ENCODE measurements around the gene GALM.

GALM gene

DNA sequence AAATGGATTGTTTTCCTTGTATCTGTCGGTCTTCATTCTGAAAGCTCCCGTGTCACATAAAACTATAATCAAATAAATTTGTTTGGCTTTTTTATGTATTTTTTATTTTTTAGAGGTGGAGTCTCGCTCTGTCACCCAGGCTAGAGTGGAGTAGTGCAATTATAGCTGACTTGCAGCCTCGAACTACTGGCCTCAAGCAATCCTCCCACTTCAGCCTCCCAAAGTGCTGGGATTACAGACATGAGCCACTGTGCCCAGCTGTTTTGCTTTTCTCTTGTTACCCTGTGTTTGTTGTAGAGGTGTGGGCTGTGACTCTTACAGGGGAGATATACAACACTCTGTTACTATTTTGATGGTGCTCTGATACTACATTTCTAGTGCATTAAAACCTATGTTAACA, 2.2 kb downstream of the GALM start:
- POLR2A ChIA-PET: no interaction called here
- CTCF ChIA-PET: no interaction called here

DNA sequence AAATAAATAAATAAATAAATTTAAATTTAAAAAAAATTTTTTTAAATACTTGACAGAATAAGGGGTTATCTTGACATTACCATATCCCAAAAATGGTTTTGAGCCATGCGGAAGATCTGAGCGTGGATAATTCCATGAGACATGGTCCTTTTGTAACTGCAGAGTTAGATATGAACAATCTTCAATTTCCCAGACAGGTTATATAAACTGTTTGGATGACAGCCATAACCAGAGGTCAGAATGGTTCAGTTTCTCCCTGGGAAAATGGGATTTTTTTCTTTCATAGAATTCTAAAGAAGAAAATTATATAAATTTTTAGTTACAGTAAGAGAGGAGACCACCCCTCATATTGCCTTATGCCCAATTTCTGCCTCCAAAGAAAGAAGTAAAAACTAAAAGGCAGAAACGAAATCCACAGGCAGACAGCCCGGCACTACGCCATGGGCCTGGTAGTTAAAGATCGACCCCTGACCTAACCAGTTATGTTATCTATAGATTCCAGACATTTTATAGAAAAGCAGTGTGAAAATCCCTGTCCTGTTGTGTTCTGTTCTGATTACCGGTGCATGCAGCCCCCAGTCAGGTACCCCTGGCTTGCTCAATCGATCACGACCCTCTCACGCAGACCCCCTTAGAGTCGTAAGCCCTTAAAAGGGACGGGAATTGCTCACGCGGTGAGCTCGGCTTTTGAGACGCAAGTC, 3.0 kb downstream of the GALM start:
- no peaks in the 10 kb centered on the region for H3K9me3 ChIP-seq (ENCODE audit: control insufficient read depth, insufficient read depth, low read depth, low read length)
- no peak overlapping the region for H3K4me3 ChIP-seq (ENCODE audit: low read depth, low read length)
- no peaks in the 10 kb centered on the region for H3K4me1 ChIP-seq (ENCODE audit: control insufficient read depth, insufficient read depth, low read length)
- POLR2A ChIA-PET: interaction anchor here (0.7 kb wide), 1 partner anchor 354 kb away, joined by 4 read pairs; no protein-coding TSS in a partner anchor
- peaks cover 0 to 3% of the 10 kb centered on the region in 2 experiments; a peak in 1 of 3 replicates for H3K36me3 ChIP-seq (ENCODE audit: control insufficient read depth in 2 of 2, insufficient read depth in 1 of 2, low read length in 2 of 2)
- CTCF ChIA-PET: interaction anchor here (0.5 kb wide), 1 partner anchor 23 kb away, joined by 3 read pairs; no protein-coding TSS in a partner anchor
- H3K27ac ChIP-seq (ENCODE audit: extremely low read depth, low read depth, low read length): no peak overlapping the region
- no peak for TF ChIP-seq ZBTB48 (tag by site-specific recombination; IDR thresholded peaks at IDR 0.05)
- TF ChIP-seq ZNF555 (tag by site-specific recombination; conservative IDR thresholded peaks at IDR 0.05): no peak
- no peak for TF ChIP-seq ZNF175 (tag by site-specific recombination; IDR thresholded peaks at IDR 0.05)
- TF ChIP-seq ZNF10 (tag by site-specific recombination; IDR thresholded peaks at IDR 0.05): no peak
- TF ChIP-seq ZNF837 (tag by site-specific recombination; IDR thresholded peaks at IDR 0.05): no peak
- TF ChIP-seq ZFP69B (tag by site-specific recombination; IDR thresholded peaks at IDR 0.05): no peak
- TF ChIP-seq ZNF658 (tag by site-specific recombination; IDR thresholded peaks at IDR 0.05): no peak

More for the DNA sequence above, 2.2 kb downstream of the GALM start:
- Histone ChIP-seq H3K36me3 (ENCODE audit: control insufficient read depth in 2 of 2, insufficient read depth in 1 of 2, low read length in 2 of 2) (peaks cover 0 to 3% of the 10 kb centered on the region in 2 experiments; a peak in 1 of 3 replicates), H3K4me1 (ENCODE audit: control insufficient read depth, insufficient read depth, low read length) (no peaks in the 10 kb centered on the region), H3K9me3 (ENCODE audit: control insufficient read depth, insufficient read depth, low read depth, low read length) (no peaks in the 10 kb centered on the region), H3K27ac (ENCODE audit: extremely low read depth, low read depth, low read length) (no peak overlapping the region), H3K4me3 (ENCODE audit: low read depth, low read length) (no peak overlapping the region)
- TF ChIP-seq ZNF423 (tag by site-specific recombination; IDR thresholded peaks at IDR 0.05): no peak
- TF ChIP-seq MEIS1 (CRISPR knock-in tag; IDR thresholded peaks at IDR 0.05; ENCODE audit: borderline replicate concordance): no peak
- no peak for TF ChIP-seq SCRT1 (tag by site-specific recombination; IDR thresholded peaks at IDR 0.05; ENCODE audit: borderline replicate concordance)
- TF ChIP-seq ZNF555 (tag by site-specific recombination; conservative IDR thresholded peaks at IDR 0.05): no peak
- TF ChIP-seq HOXA7 (CRISPR knock-in tag; IDR thresholded peaks at IDR 0.05; ENCODE audit: borderline replicate concordance): no peak
- no peak for TF ChIP-seq ZNF10 (tag by site-specific recombination; IDR thresholded peaks at IDR 0.05)
- TF ChIP-seq ZNF558 (tag by site-specific recombination; IDR thresholded peaks at IDR 0.05): no peak

DNA sequence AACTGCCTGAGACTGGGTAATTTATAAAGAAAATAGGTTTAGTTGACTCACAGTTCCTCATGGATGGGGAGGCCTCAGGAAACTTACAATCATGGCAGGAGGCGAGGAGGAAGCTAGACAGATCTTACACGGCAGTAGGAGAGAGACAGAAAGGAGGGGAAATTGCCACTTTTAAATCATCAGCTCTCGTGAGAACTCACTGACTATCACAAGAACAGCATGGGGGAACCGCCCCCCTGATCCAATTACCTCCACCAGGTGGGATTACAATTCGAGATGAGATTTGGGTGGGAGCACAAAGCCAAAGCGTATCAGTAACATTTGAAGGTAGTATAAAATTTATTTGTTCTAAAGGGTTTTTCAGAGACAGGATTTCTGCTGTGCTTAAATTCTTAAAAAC, 5.4 kb downstream of the GALM start:
- Histone ChIP-seq H3K9me3 (ENCODE audit: control insufficient read depth, insufficient read depth, low read depth, low read length) (no peaks in the 10 kb centered on the region), H3K27ac (ENCODE audit: extremely low read depth, low read depth, low read length) (no peak overlapping the region), H3K4me3 (ENCODE audit: low read depth, low read length) (no peak overlapping the region), H3K4me1 (ENCODE audit: control insufficient read depth, insufficient read depth, low read length) (no peaks in the 10 kb centered on the region), H3K36me3 (ENCODE audit: control insufficient read depth in 2 of 2, insufficient read depth in 1 of 2, low read length in 2 of 2) (peaks cover 0 to 10% of the 10 kb centered on the region in 2 experiments; a peak in 1 of 3 replicates)
- POLR2A ChIA-PET: interaction anchor here (1.2 kb wide), 1 partner anchor 80 kb away, joined by 4 read pairs; the partner anchor contains the start of gene SRSF7
- CTCF ChIA-PET: interaction anchor here (0.6 to 1.8 kb wide), 3 partner anchors 89 to 174 kb away, joined by 3 to 6 read pairs (median 4); no protein-coding TSS in a partner anchor
- TF ChIP-seq EGR2 (tag by site-specific recombination; IDR thresholded peaks at IDR 0.05; ENCODE audit: low read depth) (no peak), ZNF221 (tag by site-specific recombination; IDR thresholded peaks at IDR 0.05; ENCODE audit: borderline replicate concordance) (no peak), SCRT1 (tag by site-specific recombination; IDR thresholded peaks at IDR 0.05; ENCODE audit: borderline replicate concordance) (no peak), MYNN (tag by site-specific recombination; IDR thresholded peaks at IDR 0.05; ENCODE audit: borderline replicate concordance) (no peak), KLF9 (tag by site-specific recombination; IDR thresholded peaks at IDR 0.05; ENCODE audit: low read depth) (no peak), GLIS1 (tag by site-specific recombination; IDR thresholded peaks at IDR 0.05) (no peak), ZNF140 (tag by site-specific recombination; IDR thresholded peaks at IDR 0.05) (no peak), ZNF23 (tag by site-specific recombination; IDR thresholded peaks at IDR 0.05; ENCODE audit: borderline replicate concordance) (no peak), SCRT2 (tag by site-specific recombination; IDR thresholded peaks at IDR 0.05) (no peak), ZXDB (tag by site-specific recombination; IDR thresholded peaks at IDR 0.05) (no peak), ZNF561 (tag by site-specific recombination; IDR thresholded peaks at IDR 0.05; ENCODE audit: borderline replicate concordance) (no peak), ZIC2 (tag by site-specific recombination; IDR thresholded peaks at IDR 0.05) (no peak)
- TF ChIP-seq, protein P1, sequence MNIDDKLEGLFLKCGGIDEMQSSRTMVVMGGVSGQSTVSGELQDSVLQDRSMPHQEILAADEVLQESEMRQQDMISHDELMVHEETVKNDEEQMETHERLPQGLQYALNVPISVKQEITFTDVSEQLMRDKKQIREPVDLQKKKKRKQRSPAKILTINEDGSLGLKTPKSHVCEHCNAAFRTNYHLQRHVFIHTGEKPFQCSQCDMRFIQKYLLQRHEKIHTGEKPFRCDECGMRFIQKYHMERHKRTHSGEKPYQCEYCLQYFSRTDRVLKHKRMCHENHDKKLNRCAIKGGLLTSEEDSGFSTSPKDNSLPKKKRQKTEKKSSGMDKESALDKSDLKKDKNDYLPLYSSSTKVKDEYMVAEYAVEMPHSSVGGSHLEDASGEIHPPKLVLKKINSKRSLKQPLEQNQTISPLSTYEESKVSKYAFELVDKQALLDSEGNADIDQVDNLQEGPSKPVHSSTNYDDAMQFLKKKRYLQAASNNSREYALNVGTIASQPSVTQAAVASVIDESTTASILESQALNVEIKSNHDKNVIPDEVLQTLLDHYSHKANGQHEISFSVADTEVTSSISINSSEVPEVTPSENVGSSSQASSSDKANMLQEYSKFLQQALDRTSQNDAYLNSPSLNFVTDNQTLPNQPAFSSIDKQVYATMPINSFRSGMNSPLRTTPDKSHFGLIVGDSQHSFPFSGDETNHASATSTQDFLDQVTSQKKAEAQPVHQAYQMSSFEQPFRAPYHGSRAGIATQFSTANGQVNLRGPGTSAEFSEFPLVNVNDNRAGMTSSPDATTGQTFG (tag by site-specific recombination; IDR thresholded peaks at IDR 0.05; ENCODE audit: borderline replicate concordance): no peak
- TF ChIP-seq, protein P2, sequence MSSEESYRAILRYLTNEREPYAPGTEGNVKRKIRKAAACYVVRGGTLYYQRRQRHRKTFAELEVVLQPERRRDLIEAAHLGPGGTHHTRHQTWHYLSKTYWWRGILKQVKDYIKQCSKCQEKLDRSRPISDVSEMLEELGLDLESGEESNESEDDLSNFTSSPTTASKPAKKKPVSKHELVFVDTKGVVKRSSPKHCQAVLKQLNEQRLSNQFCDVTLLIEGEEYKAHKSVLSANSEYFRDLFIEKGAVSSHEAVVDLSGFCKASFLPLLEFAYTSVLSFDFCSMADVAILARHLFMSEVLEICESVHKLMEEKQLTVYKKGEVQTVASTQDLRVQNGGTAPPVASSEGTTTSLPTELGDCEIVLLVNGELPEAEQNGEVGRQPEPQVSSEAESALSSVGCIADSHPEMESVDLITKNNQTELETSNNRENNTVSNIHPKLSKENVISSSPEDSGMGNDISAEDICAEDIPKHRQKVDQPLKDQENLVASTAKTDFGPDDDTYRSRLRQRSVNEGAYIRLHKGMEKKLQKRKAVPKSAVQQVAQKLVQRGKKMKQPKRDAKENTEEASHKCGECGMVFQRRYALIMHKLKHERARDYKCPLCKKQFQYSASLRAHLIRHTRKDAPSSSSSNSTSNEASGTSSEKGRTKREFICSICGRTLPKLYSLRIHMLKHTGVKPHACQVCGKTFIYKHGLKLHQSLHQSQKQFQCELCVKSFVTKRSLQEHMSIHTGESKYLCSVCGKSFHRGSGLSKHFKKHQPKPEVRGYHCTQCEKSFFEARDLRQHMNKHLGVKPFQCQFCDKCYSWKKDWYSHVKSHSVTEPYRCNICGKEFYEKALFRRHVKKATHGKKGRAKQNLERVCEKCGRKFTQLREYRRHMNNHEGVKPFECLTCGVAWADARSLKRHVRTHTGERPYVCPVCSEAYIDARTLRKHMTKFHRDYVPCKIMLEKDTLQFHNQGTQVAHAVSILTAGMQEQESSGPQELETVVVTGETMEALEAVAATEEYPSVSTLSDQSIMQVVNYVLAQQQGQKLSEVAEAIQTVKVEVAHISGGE (tag by site-specific recombination; conservative IDR thresholded peaks at IDR 0.05; ENCODE audit: low read depth): no peak
